ENCODE measurements around the gene ZNF677. TPM values are rescaled to one million over a fixed set of nuclear protein-coding genes. Genes with fewer than 3 reads are reported as not detected.
"Not testable (repeated sequence)": the region's sequence is repeated elsewhere in the genome, so short reads cannot be mapped to it uniquely, and the experiment has no call there.

ZNF677 gene
- total RNA-seq, 6 donors from 2014 or later: 5.2 to 19.9 (median 12.5) TPM

DNA sequence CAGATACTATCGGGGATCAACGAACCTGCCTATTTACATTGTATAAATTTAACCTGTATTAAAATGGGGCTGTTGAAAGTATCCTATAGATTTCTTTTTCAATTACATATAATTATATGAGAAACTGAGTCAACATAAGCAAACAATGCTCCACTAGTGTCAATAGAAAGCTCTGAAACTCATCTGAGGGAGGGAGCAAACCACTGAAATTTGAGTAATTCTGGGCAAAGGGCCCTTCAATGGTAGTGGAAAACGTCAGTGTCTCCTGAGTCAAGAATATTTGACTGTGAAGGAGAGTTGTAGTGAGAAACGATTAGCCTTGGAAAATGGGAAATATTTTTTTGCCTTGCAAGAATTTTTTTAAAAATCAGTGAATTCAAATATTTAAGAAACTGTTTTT, 30.4 kb upstream of the ZNF677 start:
- Histone ChIP-seq H3K27me3 (no peaks in the 10 kb centered on the region), H3K36me3 (no peaks in the 10 kb centered on the region), H3K4me1 (no peaks in the 10 kb centered on the region), H3K27ac (no peak overlapping the region), H3K9me3 (no peaks in the 10 kb centered on the region), H3K4me3 (no peak overlapping the region)
- ATAC-seq (ENCODE audit: low FRiP score in 2 of 2) (no peak), DNase-seq (no peak)
- WGBS, 2 donors: 58 to 62% methylated on average over 4 of the region's 4 CpGs
- TF ChIP-seq, protein P1, sequence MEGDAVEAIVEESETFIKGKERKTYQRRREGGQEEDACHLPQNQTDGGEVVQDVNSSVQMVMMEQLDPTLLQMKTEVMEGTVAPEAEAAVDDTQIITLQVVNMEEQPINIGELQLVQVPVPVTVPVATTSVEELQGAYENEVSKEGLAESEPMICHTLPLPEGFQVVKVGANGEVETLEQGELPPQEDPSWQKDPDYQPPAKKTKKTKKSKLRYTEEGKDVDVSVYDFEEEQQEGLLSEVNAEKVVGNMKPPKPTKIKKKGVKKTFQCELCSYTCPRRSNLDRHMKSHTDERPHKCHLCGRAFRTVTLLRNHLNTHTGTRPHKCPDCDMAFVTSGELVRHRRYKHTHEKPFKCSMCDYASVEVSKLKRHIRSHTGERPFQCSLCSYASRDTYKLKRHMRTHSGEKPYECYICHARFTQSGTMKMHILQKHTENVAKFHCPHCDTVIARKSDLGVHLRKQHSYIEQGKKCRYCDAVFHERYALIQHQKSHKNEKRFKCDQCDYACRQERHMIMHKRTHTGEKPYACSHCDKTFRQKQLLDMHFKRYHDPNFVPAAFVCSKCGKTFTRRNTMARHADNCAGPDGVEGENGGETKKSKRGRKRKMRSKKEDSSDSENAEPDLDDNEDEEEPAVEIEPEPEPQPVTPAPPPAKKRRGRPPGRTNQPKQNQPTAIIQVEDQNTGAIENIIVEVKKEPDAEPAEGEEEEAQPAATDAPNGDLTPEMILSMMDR (IDR thresholded peaks at IDR 0.05): no peak
- TF ChIP-seq POLR2AphosphoS5 (IDR thresholded peaks at IDR 0.05) (no peak), EP300 (IDR thresholded peaks at IDR 0.05) (no peak), POLR2A (IDR thresholded peaks at IDR 0.05) (no peak)

DNA sequence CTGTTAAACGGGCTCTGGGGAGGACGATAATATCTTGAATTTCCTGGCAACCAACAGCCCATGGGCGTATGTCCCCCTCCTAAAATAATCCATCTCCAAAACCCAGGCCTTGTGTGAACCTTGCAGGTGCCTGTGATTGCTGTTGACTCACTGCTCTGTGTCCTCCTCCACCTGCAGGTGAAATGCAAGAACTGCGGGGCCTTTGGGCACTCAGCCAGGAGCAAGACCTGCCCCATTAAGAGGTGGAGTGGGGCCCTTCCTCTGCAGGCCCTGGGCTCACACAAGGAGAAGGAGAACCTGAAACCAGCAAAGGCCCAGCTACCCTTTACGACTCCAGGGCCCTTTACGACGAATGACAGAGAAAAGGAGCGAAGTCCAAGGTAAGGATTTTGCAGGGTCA, 27.3 kb upstream of the ZNF677 start:
- not testable (repeated sequence) for H3K36me3 ChIP-seq; ATAC-seq (ENCODE audit: low FRiP score in 2 of 2); H3K4me3 ChIP-seq; H3K27ac ChIP-seq; DNase-seq; H3K27me3 ChIP-seq; H3K9me3 ChIP-seq; H3K4me1 ChIP-seq
- 66% methylated on average over 4 of the region's 8 CpGs; no CpG with 5 or more reads in 1 of the 2 donors for WGBS, 2 donors

DNA sequence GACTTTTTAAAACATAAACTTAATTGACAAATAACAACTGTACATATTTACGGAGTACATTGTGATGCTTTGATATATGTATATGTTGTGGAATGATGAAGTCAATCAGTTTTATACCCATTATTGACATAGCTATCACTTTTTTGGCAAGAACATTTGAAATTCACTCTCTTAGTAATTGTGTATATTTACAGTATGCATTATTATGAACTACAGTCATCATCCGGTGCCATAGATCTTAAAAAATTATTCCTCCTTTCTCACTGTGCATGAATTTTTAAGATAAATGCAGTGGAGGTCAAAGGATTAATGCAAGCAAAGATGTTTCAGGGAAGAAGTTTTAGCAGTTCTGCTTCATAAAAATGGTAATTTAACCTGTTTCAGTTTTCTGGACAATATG, 20.8 kb upstream of the ZNF677 start:
- Histone ChIP-seq H3K27ac (no peak overlapping the region), H3K4me1 (no peaks in the 10 kb centered on the region), H3K36me3 (no peaks in the 10 kb centered on the region), H3K9me3 (peaks cover 0 to 5% (median 0%) of the 10 kb centered on the region in 4 donors), H3K4me3 (no peak overlapping the region), H3K27me3 (no peaks in the 10 kb centered on the region)
- DNase-seq (no peak), ATAC-seq (ENCODE audit: low FRiP score in 2 of 2) (no peak)
- TF ChIP-seq, protein P1 (IDR thresholded peaks at IDR 0.05): no peak
- no peak for TF ChIP-seq POLR2A (IDR thresholded peaks at IDR 0.05)
- no peak for TF ChIP-seq POLR2AphosphoS5 (IDR thresholded peaks at IDR 0.05)
- TF ChIP-seq EP300 (IDR thresholded peaks at IDR 0.05): no peak
- WGBS, 2 donors: 87 to 90% methylated on average over 2 of the region's 2 CpGs

DNA sequence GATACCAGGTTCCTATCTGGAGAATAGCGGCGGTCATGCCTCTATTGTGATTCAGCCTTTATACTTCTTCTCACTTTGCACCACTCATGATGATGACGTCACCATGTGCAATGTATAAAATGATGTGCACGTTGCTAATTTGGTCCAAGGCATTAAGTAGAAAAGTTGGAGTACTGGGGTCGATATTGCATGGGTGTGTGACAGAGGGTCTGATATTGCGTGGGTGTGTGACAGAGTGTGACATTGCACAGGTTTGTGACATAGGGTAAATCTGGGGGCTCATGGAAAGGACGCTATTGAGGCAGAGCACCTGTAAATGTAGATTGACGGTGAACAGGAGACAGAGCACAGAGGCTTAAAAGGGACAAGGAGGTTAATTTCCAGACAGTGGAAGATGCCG, 17.4 kb upstream of the ZNF677 start:
- ATAC-seq (ENCODE audit: low FRiP score in 2 of 2): no peak
- H3K4me1 ChIP-seq: no peaks in the 10 kb centered on the region

DNA sequence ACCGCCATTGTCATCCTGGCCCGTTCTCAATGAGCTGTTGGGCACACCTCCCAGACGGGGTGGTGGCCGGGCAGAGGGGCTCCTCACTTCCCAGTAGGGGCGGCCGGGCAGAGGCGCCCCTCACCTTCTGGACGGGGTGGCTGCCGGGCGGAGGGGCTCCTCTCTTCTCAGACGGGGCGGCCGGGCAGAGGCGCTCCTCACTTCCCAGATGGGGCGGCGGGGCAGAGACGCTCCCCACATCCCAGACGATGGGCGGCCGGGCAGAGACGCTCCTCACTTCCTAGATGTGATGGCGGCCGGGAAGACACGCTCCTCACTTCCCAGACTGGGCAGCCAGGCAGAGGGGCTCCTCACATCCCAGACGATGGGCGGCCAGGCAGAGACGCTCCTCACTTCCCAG, 15.2 kb upstream of the ZNF677 start:
- not testable (repeated sequence) for ATAC-seq (ENCODE audit: low FRiP score in 2 of 2); H3K4me3 ChIP-seq; H3K36me3 ChIP-seq; H3K4me1 ChIP-seq; H3K9me3 ChIP-seq; H3K27me3 ChIP-seq; H3K27ac ChIP-seq
- DNase-seq: peak in 1 of 2 donors; percentile 69
- WGBS, 2 donors: 91 to 95% methylated on average over 11 to 24 of the region's 27 CpGs

More for the DNA sequence above, 17.4 kb upstream of the ZNF677 start:
- no peak overlapping the region for H3K4me3 ChIP-seq
- no peaks in the 10 kb centered on the region for H3K27me3 ChIP-seq
- H3K27ac ChIP-seq: no peak overlapping the region
- WGBS, 2 donors: 86 to 91% methylated on average over 9 of the region's 9 CpGs
- no peak for TF ChIP-seq EP300 (IDR thresholded peaks at IDR 0.05)
- no peak for TF ChIP-seq POLR2AphosphoS5 (IDR thresholded peaks at IDR 0.05)
- TF ChIP-seq, protein P1 (IDR thresholded peaks at IDR 0.05): no peak
- TF ChIP-seq POLR2A (IDR thresholded peaks at IDR 0.05): no peak
- no peaks in the 10 kb centered on the region for H3K36me3 ChIP-seq
- no peak for DNase-seq
- peaks cover 0 to 2% (median 0%) of the 10 kb centered on the region in 4 donors for H3K9me3 ChIP-seq

DNA sequence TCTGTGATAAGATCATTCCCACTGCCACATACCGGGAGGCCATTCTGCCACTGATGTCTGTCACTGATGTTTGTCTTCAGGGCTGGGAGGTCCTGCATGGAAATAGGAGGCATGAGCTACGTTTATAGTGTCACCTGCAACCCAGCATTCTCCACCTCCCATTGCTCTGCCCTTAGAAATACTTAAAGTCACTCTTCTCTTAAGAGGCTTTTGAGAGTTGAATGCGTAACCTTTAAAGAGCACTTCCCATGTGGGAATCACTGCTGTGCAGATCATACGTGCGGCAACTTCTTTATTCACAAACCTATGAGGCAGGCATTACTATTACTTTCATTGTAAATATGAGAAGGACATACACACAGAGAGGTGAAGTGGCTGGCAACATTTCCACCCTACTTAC, 12.9 kb upstream of the ZNF677 start, which contains the start of gene VN1R4:
Gene VN1R4 (minus strand): TSS at position 101 of the 400 bp plus-strand sequence. CDS start 58 bp downstream, at position 43.
- 57 to 63% methylated on average over 3 to 5 of the region's 5 CpGs for WGBS, 2 donors
- H3K4me1 ChIP-seq: not testable (repeated sequence)

DNA sequence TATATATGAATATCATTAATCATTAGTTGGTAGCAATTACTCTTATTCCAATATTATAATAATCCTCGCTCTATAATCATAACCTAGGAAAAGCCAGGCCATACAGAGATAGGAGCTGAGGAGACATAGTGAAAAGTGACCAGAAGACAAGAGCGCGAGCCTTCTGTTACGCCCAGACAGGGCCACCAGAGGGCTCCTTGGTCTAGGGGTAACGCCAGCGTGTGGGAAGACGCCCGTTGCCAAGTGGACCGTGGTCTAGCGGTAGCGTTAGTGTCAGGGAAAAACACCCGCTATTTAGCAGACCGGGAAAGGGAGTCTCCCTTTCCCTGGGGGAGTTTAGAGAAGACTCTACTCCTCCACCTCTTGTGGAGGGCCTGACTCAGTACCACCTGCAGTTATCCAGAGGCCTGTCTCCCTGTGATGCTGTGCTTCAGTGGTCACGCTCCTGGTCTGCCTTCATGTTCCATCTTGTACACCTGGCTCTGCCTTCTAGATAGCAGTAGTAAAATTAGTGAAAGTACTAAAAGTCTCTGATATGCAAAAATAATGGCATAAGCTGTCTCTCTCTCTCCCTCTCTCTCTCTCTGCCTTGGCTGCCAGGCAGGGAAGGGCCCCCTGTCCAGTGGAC, 3.2 kb upstream of the ZNF677 start, which contains the start of gene VN1R2:
Gene VN1R2 (plus strand): TSS at position 578 of the 628 bp plus-strand sequence. CDS start 84 bp downstream, outside the sequence.
- H3K4me3 ChIP-seq; DNase-seq; H3K27me3 ChIP-seq; H3K36me3 ChIP-seq; H3K27ac ChIP-seq; ATAC-seq (ENCODE audit: low FRiP score in 2 of 2): not testable (repeated sequence)
- 73 to 81% methylated on average over 14 of the region's 14 CpGs for WGBS, 2 donors
- Histone ChIP-seq H3K4me1 (peaks cover 0 to 14% (median 5%) of the 10 kb centered on the region in 4 donors), H3K9me3 (peaks cover 0 to 20% (median 9%) of the 10 kb centered on the region in 4 donors)

More for the DNA sequence above, 12.9 kb upstream of the ZNF677 start, which contains the start of gene VN1R4:
- not testable (repeated sequence) for ATAC-seq (ENCODE audit: low FRiP score in 2 of 2); H3K27ac ChIP-seq; H3K4me3 ChIP-seq; DNase-seq; H3K9me3 ChIP-seq; H3K36me3 ChIP-seq; H3K27me3 ChIP-seq
